GM12878 (cell line): ENCODE measurements around the gene AKAP8.

Source experiments
- BACH1 ChIP-seq: fragments of 450-650 bp; IDR thresholded peaks from 2 replicates; pipeline ENCODE4 v1.6.1; 2017; ENCODE audit warnings: mild to moderate bottlenecking, borderline replicate concordance
- BRCA1 ChIP-seq: IDR thresholded peaks from 2 replicates; pipeline ENCODE4 v1.6.1; 2011; ENCODE audit warnings: low read depth, low read length, improper control_type of control experiment
- CBFB ChIP-seq: IDR thresholded peaks from 2 replicates; pipeline ENCODE4 v1.6.1; 2016; ENCODE audit warnings: antibody characterized with exemption, low read depth
- CEBPB ChIP-seq, 2 experiments: fragments of 150-350 bp in 1 of 2; IDR thresholded peaks; 2 replicates each; pipeline ENCODE4 v1.6.1; 2012 to 2014; ENCODE audit warnings: low read depth in 2 of 2, low read length in 2 of 2, borderline replicate concordance in 1 of 2, inconsistent platforms in 1 of 2
- EZH2 ChIP-seq: IDR thresholded peaks from 2 replicates; pipeline ENCODE4 v1.6.1; 2012; ENCODE audit warnings: low read depth, mild to moderate bottlenecking, control low read depth, inconsistent platforms, low read length, borderline replicate concordance; ENCODE audit not compliant: control insufficient read depth
- JUNB ChIP-seq: IDR thresholded peaks from 2 replicates; pipeline ENCODE4 v1.6.1; 2016; ENCODE audit warnings: antibody characterized with exemption, mild to moderate bottlenecking
- POLR2A ChIP-seq: IDR thresholded peaks from 2 replicates; pipeline ENCODE4 v1.6.1; 2011; ENCODE audit warnings: low read depth, mild to moderate bottlenecking, low read length
- POLR2AphosphoS5 ChIP-seq: IDR thresholded peaks from 2 replicates; pipeline ENCODE4 v1.6.1; 2011; ENCODE audit warnings: mild to moderate bottlenecking, low read length, inconsistent platforms
- RB1 ChIP-seq: fragments of 450-650 bp; formaldehyde crosslinking; IDR thresholded peaks from 2 replicates; pipeline ENCODE4 v1.6.1; 2017; ENCODE audit warnings: mild to moderate bottlenecking, borderline replicate concordance
- RCOR1 ChIP-seq: conservative IDR thresholded peaks from 2 replicates; pipeline ENCODE4 v1.6.1; 2012; ENCODE audit warnings: low read depth, low read length, improper control_type of control experiment
- RELA ChIP-seq: fragments of 450-650 bp; IDR thresholded peaks from 2 replicates; pipeline ENCODE4 v1.8.0; 2014; ENCODE audit warnings: borderline replicate concordance; ENCODE audit not compliant: partially characterized antibody
- ZNF217 ChIP-seq: fragments of 450-650 bp; IDR thresholded peaks from 2 replicates; pipeline ENCODE4 v1.6.1; 2017; ENCODE audit warnings: antibody characterized with exemption, mild to moderate bottlenecking
- ZNF384 ChIP-seq: IDR thresholded peaks from 2 replicates; pipeline ENCODE4 v1.6.1; 2012; ENCODE audit warnings: low read depth, mild to moderate bottlenecking, low read length, improper control_type of control experiment, borderline replicate concordance
- TF ChIP-seq, protein P1 (sequence below): IDR thresholded peaks from 2 replicates; pipeline ENCODE4 v1.6.1; 2012; ENCODE audit warnings: low read depth, low read length, improper control_type of control experiment

GRCh38 chr19:15337202-15337601 is 42.4 kb downstream of the AKAP8 start:
- TF ChIP-seq CEBPB (IDR thresholded peaks at IDR 0.05; ENCODE audit: borderline replicate concordance in 1 of 2, low read depth in 2 of 2, low read length in 2 of 2) (no peak), RELA (no peak), BACH1 (no peak), POLR2A (no peak), EZH2 (no peak), JUNB (no peak), POLR2AphosphoS5 (no peak), RB1 (no peak), CBFB (no peak), RCOR1 (no peak), BRCA1 (no peak), ZNF384 (no peak), ZNF217 (no peak)
- TF ChIP-seq, protein P1, sequence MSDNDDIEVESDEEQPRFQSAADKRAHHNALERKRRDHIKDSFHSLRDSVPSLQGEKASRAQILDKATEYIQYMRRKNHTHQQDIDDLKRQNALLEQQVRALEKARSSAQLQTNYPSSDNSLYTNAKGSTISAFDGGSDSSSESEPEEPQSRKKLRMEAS, result no peak
